Activated CD8-positive, alpha-beta memory T cell treated with anti-CD3 and anti-CD28 coated beads for 4 hours (primary cell): ENCODE results near the gene SLC6A16.
"Not testable (repeated sequence)": the region's sequence is repeated elsewhere in the genome, so short reads cannot be mapped to it uniquely, and the experiment has no call there.

ENCODE experiments used
- DNase-seq, 2 donors: peaks; one replicate each; pipeline ENCODE4 v3.0.0-alpha.2; 2020; ENCODE audit warnings: low read depth in 2 of 2

Gene SLC6A16

DNA sequence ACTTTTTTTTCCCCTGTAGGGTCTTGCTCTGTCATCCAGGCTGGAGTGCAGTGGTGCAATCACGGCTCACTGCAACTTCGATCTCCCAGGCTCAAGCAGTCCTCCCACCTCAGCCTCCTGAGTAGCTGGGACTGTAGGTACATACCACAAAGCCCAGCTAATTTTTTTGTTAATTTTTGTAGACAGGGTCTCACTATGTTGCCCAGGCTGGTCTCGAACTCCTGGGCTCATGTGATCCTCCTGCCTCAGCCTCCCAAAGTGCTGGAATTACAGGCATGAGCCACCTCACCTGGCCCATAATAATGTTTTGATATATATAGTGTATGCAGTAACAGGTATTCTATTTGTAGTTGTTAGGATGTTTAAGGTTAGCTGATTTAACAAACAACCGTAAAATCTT, 6.2 kb upstream of the SLC6A16 start:
- DNase-seq: not testable (repeated sequence)

DNA sequence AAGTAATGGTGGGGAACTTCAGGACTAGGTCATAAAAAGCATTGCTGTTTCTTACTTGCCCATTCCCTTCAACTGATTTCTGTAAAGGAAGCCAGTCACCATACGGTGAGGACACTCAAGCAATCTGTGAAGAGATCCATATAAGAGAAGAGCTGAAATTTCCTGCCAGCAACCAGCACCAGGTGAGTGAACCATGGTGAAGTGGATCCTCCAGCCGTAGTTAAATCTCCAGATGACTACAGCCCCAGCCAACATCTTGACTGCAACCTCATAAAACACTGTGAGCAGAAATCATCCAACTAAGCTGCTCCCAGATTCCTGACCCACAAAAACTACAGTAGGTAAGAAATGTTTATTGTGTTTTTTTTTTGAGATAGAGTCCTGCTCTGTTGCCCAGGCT, 3.8 kb upstream of the SLC6A16 start:
- DNase-seq: no peak

DNA sequence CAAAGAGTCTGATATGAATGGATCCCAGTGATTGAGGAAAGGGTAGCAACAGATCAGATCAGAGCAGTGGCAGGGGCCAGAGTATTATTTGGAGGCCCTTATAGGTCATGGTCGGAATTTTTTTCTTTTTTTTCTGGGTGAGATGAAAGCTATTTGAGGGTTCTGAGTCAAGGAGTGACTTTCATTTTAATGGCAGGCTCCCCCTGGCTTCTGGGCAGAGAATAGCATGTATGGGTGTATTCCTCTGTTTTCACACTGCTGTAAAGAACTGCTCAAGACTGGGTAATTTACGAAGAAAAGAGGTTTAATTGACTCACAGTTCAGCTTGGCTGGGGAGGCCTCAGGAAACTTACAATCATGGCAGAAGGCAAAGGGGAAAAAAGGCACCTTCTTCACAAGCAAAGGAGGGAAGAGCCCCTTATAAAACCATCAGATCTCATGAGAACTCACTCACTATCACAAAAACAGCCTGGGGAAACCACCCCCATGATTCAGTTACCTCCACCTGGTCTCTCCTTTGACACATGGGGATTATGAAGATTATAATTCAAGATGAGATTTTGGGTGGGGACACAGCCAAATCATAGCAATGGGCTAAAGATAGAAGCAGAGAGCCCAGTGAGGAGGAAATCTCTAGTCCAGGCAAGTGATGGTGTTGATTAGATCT, 3.0 kb upstream of the SLC6A16 start:
- no peak for DNase-seq

DNA sequence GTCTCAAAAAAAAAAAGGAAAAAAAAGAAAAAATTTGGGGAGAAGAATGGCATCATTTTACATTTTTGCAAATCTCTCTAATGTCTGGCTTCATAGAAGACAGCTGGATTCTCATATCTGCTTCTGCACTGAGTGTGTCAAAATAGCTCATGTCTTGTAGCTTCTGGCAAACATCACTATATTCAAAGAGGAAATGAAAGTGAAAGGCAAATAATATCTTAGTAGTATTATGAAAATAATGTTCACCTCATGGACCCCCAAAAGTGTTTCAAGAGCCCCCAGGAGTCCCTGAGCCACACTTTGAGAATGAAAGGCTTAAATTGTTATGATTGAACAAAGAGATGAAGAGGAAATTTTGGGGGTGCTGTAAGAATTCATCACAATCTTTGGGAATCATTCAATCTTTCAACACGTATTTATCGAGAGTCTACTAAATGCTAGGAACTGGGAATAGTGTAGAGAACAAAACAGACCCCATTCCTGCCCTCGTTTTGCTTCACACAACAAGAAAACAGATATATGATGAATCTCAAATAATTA, 1.2 kb upstream of the SLC6A16 start:
- DNase-seq: no peak

DNA sequence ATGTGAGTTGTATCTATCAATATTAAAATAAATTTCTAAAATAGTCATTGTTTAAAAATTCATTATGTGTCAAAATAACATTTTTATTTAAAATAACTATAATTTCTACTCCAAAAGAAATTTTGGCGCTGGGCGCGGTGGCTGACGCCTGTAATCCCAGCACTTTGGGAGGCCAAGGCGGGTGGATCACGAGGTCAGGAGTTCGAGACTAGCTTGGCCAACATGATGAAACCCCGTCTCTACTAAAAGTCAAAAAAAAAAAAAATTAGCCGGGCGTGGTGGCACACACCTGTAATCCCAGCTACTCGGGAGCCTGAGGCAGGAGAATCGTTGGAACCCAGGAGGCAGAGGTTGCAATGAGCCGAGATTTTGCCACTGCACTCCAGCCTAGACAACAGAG, 765 bp upstream of the SLC6A16 start:
- DNase-seq: not testable (repeated sequence)

DNA sequence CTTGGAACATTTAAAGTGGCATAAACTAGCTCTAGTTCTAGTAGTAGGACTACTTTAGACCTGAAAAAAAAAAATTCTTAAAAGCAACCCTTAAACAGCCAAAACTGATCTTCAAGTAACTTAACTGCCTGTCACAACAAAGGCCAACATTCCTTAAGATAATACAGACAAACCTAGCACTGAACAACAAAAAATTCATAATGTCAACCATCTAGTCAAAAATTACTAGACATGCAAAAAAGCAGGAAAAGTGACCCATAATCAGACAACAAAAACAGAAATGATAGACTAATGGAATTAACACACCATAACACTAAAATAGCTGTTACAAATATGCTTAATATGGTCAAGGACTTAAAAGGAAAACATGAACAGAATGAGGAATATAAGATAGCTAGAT, 6.7 kb downstream of the SLC6A16 start:
- DNase-seq: no peak

DNA sequence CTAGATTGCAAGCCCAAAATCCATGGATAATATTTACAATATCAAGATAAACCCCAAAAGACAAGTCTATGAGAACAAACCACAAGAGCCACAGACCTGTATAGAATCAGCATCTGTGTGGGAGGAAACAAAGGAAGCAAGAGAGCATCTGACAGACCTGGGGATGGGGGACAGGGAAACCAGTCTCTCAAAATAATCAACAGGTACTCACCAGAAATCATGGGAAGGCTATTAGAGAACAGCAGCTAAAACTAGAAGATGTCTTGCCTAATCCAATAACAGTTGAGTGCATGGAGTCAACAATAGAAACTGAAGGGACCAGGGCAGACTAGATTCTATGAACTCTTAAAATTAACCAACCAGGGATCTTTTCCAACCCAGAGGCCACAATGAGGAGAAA, 8.7 kb downstream of the SLC6A16 start:
- DNase-seq: no peak

DNA sequence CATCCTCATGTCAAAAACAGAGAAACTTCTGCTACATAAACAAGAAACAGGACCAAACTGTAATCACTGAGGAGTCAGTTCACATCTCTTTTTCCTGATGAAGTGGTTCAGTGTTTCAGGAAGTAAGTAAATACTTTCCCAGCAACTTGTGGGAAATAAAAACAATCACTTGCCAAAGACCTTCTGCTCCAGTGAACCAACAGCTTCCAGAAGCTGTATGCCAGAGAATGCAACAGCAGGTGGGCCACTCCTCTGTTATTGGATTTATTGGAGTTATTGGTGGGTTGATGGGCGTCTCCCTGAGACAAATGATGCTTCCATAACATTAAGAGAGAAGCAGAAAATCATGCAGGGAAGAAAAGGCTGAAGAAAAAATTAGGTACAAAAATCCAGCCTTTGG, 9.9 kb downstream of the SLC6A16 start:
- no peak for DNase-seq

DNA sequence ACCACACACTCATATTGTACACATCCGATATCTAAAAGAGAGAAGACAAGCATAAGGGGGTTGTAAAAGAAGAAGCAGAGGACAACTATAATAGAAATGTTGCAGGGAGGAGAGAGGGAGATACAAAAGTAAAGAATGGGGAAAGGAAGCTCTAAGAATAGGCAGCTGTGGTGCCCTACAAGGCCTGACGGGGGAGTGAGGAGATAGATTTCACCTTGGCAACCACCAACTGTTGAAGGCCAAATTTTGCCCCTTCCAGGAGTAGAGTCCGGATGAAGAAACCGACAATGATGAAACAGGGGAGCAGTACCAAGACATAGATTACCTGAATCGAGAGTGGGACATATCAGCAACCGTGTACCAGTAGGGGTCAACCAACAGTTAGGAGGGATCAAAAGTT, 15.9 kb downstream of the SLC6A16 start:
- DNase-seq: no peak

DNA sequence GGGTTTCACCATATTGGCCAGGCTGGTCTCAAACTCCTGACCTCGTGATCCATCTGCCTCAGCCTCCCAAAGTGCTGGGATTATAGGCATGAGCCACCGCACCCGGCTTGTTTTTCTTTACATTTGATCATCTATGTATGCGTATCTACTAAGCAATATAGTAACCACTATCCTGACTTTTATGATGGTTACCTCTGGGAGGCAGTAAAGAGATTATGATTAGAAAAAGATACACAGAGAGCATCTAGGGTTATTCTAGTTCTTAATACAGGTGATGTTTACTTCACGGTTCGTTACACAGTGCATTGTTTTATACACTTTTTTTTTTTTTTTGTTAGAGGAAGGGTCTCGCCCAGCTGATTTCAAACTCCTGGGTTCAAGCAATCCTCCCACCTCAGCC, 18.3 kb downstream of the SLC6A16 start:
- DNase-seq: not testable (repeated sequence)

DNA sequence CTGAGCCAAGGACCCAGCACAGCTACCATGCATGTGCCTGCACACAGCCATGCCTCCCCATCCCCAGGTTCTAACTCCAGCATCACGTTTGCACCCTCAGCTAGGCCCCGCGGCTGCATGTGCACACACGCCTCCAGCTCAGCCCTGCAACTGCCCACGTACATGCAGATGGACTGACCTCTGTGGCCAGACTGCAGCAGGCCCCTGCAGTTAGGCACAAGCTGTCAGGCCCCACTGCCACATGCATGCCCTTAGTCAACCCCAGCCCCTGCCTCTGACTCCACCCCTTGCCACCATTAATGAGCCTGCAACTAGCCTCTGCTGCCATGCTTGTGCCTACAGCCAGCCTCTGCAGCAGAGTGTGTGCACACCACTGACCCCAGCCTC, 23.1 kb downstream of the SLC6A16 start:
- DNase-seq: no peak

DNA sequence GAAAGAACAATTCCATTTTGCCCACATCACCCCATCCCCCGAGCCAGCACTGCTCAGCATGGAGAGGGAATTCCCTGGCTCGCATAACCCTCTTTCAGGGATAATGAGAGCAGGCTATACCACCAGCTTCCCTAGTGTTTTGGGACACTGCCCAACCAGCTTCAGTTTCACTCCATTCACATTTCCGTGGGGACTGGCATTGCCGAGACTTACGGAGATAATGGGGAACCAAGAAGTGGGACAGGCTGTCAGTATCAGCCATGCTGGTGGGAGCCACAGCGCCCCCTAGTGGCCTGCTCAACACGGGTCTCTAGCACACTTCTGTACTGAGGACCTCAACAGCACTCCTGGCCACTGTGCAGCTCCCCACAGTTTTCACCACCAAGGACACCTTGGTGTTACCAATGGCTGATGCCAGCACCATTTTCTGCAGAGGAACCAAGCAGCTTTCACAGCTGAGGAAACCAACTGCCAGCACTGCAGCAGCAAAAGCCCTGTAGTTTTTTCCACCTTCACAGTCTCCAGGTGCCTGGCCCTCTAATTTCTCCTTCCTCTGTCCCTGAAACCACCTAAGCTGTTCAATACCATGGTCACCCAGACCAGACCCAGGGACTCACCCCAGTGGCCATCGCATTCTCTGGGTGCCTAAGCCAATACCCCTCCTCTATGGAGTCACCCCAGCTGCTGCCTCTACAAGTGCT, 23.7 kb downstream of the SLC6A16 start:
- DNase-seq: peak; percentile 54 to 64

DNA sequence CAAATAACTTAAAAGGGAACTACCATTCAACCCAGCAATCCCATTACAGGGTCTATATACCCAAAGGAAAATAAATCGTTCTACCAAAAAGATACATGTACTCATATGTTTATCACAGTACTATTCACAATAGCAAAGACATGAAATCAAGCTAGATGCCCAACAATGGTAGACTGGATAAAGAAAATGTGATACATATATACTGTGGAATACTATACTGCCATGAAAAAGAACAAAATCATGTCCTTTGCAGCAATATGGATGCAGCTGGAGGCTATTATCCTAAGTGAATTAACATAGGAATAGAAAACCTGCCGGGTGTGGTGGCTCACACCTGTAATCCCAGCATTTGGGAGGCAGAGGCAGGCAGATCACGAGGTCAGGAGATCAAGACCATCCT, 26.3 kb downstream of the SLC6A16 start:
- DNase-seq: not testable (repeated sequence)

DNA sequence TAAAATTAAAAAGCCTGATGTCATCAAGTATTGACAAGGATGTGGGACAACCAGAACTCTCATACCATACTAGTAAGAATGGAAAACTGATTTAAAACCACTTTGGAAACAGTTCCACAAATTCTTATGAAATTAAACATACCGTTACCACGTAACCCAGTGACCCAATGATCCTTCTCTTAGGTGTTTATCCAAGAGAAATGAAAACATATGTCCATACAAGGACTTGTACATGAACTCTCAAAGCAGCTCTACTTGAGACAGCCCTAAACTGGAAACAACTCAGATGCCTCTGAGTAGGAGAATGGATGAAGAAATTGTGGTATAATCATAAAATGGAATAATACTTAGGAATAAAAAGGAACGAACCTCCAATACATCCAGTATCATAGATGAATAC, 27.6 kb downstream of the SLC6A16 start:
- no peak for DNase-seq

DNA sequence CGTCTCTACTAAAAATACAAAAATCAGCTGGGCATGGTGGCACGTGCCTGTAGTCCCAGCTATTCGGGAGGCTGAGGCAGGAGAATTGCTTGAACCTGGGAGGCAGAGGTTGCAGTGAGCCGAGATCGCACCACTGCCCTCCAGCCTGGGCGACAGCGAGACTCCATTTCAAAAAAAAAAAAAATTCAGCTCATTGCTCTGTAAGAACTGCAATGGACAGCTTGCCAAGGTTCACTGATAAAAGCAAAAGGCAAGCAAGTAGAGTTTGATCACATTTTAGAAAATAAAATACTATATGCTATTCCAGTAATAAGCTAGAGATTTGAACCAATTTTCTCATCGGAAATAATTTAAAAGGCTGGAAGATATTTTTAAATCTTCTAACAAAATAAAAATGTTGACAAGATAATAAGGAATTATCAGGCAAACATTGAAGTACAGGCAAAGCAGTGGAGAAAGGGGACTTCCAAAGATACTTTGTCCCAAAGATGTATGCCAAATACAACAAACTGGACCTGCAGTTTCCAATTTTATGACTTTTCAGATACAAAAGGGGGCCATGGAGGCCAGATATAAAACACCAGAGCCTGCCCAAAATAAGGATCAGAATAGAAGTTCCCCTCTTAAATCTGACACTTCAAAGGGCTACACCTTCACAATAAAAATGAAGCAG, 29.6 kb downstream of the SLC6A16 start:
- no peak for DNase-seq

DNA sequence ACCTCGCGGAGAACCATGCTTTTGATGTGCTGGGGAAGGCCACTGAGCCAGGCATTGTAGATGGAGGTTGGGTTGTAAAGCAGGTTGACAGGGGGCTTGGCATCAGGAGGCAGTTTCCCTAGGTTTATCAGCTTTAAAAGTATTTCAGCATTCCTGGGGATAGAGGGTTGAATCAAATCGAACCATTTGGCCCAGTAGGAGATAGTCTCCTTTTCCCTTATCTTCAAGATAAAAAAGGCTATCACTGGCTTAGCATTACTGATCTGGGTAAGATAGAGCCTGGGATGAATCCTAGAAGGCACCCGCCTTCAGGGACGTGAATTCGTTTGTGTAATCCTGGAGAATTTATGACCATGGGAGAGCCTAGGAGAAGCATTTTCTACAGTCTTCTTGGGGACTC, 30.6 kb downstream of the SLC6A16 start:
- no peak for DNase-seq

DNA sequence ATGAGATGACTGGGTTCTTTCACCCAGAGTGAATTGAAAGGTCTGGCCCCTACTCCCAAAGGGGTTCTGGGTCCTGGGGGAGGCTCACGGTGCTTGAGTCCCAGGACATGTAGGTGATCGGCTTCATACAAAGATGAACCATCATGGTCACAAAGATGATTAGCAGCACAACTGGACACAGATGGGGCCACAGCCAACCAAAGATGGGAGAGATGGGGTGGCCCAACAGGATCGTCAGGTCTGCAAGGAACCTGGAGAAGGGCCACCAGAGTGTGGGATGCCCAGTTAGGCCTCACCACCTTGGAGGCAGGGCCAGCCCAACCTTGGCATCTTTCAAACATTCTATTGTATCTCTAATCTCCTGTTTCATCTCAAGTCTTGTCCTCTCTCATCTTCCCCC, 34.5 kb downstream of the SLC6A16 start:
- no peak for DNase-seq

DNA sequence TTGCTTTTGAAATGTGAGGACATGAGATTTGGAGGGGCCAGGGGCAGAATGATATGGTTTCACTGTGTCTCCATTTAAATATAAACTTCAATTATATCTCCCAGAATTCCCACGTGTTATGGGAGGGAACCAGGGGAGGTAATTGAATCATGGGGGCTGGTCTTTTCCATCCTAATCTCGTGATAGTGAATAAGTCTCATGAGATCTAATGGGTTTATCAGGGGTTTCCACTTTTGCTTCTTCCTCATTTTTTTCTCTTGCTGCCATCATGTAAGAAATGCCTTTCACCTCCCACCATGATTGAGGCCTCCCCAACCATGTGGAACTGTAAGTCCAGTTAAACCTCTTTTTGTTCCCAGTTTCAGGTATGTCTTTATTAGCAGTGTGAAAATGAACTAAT, 35.7 kb downstream of the SLC6A16 start:
- DNase-seq: not testable (repeated sequence)

DNA sequence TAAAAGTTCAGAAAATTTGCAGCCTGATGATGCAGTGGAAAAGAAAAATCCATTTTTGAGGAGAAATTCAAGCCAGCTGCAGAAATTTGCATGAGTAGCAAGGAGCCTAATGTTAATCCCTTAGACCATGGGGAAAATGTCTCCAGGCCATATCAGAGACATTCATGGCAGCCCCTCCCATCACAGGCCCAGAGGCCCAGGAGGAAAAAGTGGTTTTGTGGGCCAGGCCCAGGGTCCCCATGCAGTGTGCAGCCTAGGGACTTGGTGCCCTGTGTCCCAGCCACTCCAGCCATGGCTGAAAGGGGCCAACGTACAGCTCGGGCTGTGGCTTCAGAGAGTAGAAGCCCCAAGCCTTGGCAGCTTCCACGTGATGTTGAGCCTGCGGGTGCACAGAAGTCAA, 36.8 kb downstream of the SLC6A16 start:
- not testable (repeated sequence) for DNase-seq

DNA sequence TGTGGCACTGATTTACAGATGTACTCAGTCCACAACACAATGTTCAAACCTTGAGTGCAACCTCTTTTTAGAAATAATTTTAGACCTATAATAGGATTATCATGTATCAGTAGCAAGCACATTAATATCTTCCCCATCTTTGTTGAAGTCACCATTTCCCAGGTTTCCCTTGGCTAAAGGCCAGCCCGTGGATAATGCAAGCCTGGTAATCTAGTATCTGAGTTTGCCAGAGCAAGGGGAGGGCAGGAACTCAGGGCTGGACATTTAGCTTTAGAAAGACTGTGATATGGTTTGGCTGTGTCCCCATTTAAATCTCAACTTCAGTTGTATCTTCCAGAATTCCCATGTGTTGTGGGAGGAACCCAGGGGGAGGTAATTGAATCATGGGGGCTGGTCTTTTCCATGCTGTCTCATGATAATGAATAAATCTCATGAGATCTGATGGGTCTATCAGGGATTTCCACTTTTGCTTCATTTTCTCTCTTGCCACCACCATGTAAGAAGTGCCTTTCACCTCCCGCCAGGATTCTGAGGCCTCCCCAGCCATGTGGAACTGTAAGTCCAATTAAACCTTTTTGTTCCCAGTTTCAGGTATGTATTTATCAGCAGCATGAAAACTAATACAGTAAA, 37.7 kb downstream of the SLC6A16 start:
- DNase-seq: no peak

DNA sequence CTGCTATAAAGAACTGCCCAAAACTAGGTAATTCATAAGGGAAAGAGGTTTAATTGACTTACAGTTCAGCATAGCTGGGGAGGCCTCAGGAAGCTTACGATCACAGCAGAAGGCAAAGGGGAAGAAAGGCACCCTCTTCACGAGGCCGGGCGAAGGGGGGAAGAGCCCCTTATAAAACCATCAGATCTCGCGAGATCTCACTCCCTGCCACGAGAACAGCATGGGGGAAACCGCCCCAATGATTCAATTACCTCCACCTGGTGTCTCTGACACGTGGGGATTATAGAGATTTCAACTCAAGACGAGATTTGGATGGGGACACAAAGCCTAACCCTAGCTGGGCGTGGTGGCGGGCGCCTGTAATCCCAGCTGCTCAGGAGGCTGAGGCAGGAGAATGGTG, 42.8 kb downstream of the SLC6A16 start:
- no peak for DNase-seq

DNA sequence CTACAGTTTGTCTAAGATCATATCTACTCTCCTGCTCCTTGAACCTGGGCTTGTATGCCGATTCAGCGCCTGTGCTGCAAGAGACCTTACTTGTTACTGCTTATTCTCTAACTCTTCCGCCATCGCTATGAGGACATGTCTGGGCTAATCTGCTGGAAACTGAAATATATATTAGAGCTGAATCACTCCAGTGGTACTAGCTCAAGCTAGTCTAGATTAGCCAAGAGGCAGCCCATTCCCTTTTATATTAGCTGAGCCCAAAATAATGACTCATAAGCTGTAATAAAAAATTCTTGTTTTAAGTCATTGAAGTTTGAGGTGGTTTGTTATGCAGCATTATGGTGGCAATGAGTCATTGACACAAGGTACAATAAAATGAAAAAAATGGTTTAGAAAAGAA, 52.8 kb downstream of the SLC6A16 start:
- DNase-seq: no peak
